IMR-90 (cell line): Measurements from ENCODE around the gene TRIM62.

Experiments
- CEBPB ChIP-seq: IDR thresholded peaks from 2 replicates; pipeline ENCODE4 v1.6.1; 2012; ENCODE audit warnings: low read depth, low read length, improper control_type of control experiment
- FOS ChIP-seq: fragments of 150-350 bp; IDR thresholded peaks from 2 replicates; pipeline ENCODE4 v1.6.1; 2016; ENCODE audit warnings: low read depth, low read length
- MAFK ChIP-seq: IDR thresholded peaks from 2 replicates; pipeline ENCODE4 v1.6.1; 2012; ENCODE audit warnings: low read depth, low read length, improper control_type of control experiment
- MAZ ChIP-seq: IDR thresholded peaks from 2 replicates; pipeline ENCODE4 v1.6.1; 2012; ENCODE audit warnings: low read depth, mild to moderate bottlenecking, low read length, improper control_type of control experiment, moderate library complexity, borderline replicate concordance
- NFE2L2 ChIP-seq: fragments of 150-350 bp; IDR thresholded peaks from 2 replicates; pipeline ENCODE4 v1.6.1; 2016; ENCODE audit warnings: low read depth, mild to moderate bottlenecking, low read length
- POLR2A ChIP-seq: IDR thresholded peaks from 2 replicates; pipeline ENCODE4 v1.6.1; 2012; ENCODE audit warnings: mild to moderate bottlenecking, low read depth, low read length
- RFX5 ChIP-seq: IDR thresholded peaks from 2 replicates; pipeline ENCODE4 v1.8.0; 2012; ENCODE audit warnings: low read depth, mild to moderate bottlenecking, low read length, moderate library complexity
- TF ChIP-seq, protein P1 (sequence below): fragments of 150-350 bp; IDR thresholded peaks from 2 replicates; pipeline ENCODE4 v1.6.1; 2017; ENCODE audit warnings: mild to moderate bottlenecking, antibody characterized with exemption, low read length, low read depth
- TF ChIP-seq, protein P2 (sequence below): conservative IDR thresholded peaks from 2 replicates; pipeline ENCODE4 v1.5.1; 2012; ENCODE audit warnings: mild to moderate bottlenecking, low read depth, low read length, improper control_type of control experiment

DNA sequence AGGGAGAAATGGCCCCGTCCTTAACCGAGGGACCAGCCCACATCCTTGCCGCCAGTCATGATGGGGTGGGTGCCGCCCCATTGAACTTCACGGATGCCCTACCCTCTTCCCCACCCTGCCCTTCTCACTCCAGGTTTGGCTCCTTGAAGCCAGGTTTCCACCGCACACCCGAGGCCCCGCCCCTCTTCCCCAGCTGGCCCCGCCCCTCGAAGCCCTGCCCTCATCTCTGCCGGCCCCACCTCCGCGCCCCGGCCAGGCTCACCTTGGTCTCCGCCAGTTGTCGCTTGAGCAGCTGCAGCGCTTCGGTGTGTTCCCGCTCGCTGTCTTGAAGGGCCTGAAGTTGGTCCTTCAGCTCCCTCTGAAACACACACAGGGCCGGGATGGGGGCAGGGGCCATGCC, 16.6 kb downstream of the TRIM62 start:
- TF ChIP-seq MAFK, result no peak
- TF ChIP-seq, protein P1, sequence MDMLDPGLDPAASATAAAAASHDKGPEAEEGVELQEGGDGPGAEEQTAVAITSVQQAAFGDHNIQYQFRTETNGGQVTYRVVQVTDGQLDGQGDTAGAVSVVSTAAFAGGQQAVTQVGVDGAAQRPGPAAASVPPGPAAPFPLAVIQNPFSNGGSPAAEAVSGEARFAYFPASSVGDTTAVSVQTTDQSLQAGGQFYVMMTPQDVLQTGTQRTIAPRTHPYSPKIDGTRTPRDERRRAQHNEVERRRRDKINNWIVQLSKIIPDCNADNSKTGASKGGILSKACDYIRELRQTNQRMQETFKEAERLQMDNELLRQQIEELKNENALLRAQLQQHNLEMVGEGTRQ, result no peak
- TF ChIP-seq POLR2A, result no peak
- no peak for TF ChIP-seq CEBPB
- TF ChIP-seq, protein P2, sequence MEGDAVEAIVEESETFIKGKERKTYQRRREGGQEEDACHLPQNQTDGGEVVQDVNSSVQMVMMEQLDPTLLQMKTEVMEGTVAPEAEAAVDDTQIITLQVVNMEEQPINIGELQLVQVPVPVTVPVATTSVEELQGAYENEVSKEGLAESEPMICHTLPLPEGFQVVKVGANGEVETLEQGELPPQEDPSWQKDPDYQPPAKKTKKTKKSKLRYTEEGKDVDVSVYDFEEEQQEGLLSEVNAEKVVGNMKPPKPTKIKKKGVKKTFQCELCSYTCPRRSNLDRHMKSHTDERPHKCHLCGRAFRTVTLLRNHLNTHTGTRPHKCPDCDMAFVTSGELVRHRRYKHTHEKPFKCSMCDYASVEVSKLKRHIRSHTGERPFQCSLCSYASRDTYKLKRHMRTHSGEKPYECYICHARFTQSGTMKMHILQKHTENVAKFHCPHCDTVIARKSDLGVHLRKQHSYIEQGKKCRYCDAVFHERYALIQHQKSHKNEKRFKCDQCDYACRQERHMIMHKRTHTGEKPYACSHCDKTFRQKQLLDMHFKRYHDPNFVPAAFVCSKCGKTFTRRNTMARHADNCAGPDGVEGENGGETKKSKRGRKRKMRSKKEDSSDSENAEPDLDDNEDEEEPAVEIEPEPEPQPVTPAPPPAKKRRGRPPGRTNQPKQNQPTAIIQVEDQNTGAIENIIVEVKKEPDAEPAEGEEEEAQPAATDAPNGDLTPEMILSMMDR, result no peak
- no peak for TF ChIP-seq RFX5
- no peak for TF ChIP-seq MAZ
- TF ChIP-seq FOS, result no peak
- no peak for TF ChIP-seq NFE2L2
